HG03103 (cell line): ENCODE results near the gene CARD11.

ENCODE experiments used
- ATAC-seq: cut with Tn5 transposase; IDR thresholded peaks from one replicate; pipeline ENCODE4 v1.9.1; 2021; ENCODE audit warnings: low read depth; ENCODE audit not compliant: unreplicated experiment

The CARD11 gene

GRCh38 chr7:2985866-2986265, 57.8 kb downstream of the CARD11 start:
- no peak for ATAC-seq

GRCh38 chr7:2984091-2984490, 59.6 kb downstream of the CARD11 start:
- ATAC-seq, result no peak

- ATAC-seq, result no peak
These were observed 60.1 kb downstream of the CARD11 start for GRCh38 chr7:2983586-2983985.

- ATAC-seq, result no peak
These were observed 60.8 kb downstream of the CARD11 start for GRCh38 chr7:2982831-2983230.

- ATAC-seq, result no peak
These were observed 61.3 kb downstream of the CARD11 start for GRCh38 chr7:2982401-2982800.

GRCh38 chr7:2981103-2981480, 62.6 kb downstream of the CARD11 start:
- ATAC-seq, result no peak

GRCh38 chr7:2980401-2981102, 63.1 kb downstream of the CARD11 start:
- ATAC-seq, result no peak

- ATAC-seq, result no peak
These were observed 63.7 kb downstream of the CARD11 start for GRCh38 chr7:2979951-2980350.

- peak; percentile 26 for ATAC-seq
These were observed 64.5 kb downstream of the CARD11 start for GRCh38 chr7:2979201-2979631.

- peak; percentile 82 for ATAC-seq
These were observed 65.3 kb downstream of the CARD11 start for GRCh38 chr7:2978408-2978807.

GRCh38 chr7:2975821-2976371, 67.8 kb downstream of the CARD11 start:
- ATAC-seq, result no peak

GRCh38 chr7:2974093-2974819, 69.4 kb downstream of the CARD11 start:
- no peak for ATAC-seq

- no peak for ATAC-seq
These were observed 70.9 kb downstream of the CARD11 start for GRCh38 chr7:2972835-2973161.

- ATAC-seq, result peak; percentile 88
These were observed 71.5 kb downstream of the CARD11 start for GRCh38 chr7:2971914-2972834.

GRCh38 chr7:2970861-2971260, 72.8 kb downstream of the CARD11 start:
- no peak for ATAC-seq

GRCh38 chr7:2970307-2970664, 73.4 kb downstream of the CARD11 start:
- no peak for ATAC-seq

GRCh38 chr7:2969398-2970306, 74.0 kb downstream of the CARD11 start:
- no peak for ATAC-seq

- no peak for ATAC-seq
These were observed 74.9 kb downstream of the CARD11 start for GRCh38 chr7:2968616-2969397.

GRCh38 chr7:2968176-2968575, 75.5 kb downstream of the CARD11 start:
- ATAC-seq, result no peak
